HG03342 (cell line): ENCODE results near the gene ZNF497.
"Not testable (repeated sequence)": the region's sequence is repeated elsewhere in the genome, so short reads cannot be mapped to it uniquely, and the experiment has no call there.

Source experiments
- ATAC-seq: cut with Tn5 transposase; IDR thresholded peaks from one replicate; pipeline ENCODE4 v1.9.1; 2021; ENCODE audit warnings: mild to moderate bottlenecking, moderate library complexity; ENCODE audit not compliant: unreplicated experiment

ZNF497 gene

DNA sequence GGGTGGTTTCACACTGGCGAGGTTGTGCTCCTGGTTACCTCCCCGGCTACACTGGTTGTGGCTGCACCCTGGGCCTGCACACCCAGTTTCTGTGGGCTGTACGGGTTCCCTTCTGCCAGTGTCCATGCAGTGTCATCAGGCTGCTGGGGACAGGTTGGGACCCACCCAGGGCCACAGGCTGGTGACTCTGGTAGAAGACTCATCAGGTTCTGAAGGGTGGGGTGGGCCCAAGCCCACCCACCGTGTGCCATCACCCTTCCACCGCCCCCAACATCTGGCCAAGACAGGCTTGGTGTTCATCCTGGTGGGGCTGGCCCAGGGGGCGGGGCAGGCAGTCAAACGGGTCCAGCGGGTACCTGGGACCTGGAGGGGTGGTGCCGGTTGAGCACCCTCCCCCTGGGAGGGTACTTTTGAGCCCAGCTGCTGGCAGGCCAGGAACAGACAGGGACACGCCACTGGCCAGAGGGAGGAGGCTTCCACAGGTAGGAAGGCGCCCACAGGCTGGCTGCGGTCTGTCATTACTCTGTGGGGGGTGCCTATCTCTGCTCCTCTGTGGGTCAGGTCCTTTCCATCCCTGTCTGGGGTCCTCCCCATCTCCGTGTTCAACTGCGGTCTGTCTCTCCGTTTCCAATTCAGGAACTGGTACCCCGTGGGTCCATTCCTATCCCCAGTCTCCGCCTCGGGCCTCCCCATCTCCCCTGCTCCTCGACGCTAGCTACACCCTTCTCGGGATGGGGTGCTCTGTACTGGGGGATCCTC is 32.8 kb upstream of the ZNF497 start, which contains the start of gene RNF225:
Gene RNF225 (plus strand): TSS at position 437 of the 759 bp plus-strand sequence. CDS start 434 bp downstream, outside the sequence.
- no peak for ATAC-seq

DNA sequence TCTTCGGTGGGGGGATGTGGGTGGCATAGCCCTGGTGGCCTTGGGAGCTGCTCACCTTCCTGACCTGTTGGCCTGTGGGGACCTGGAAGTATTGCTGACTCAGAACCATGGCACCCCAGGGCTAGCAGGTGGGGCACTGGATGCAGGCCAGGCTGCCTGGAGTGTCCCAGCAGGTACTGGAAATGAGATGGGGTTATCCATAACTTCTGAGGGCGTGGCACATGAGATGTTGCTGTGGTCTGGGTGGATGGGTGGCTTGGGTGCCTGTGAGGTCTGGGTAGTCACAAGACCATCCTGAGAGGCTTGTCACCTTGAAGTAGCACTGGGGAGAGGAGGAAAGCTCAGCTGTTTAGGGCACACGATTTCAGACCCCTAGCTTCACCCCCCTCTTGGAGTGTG is 32.3 kb upstream of the ZNF497 start:
- ATAC-seq = no peak

DNA sequence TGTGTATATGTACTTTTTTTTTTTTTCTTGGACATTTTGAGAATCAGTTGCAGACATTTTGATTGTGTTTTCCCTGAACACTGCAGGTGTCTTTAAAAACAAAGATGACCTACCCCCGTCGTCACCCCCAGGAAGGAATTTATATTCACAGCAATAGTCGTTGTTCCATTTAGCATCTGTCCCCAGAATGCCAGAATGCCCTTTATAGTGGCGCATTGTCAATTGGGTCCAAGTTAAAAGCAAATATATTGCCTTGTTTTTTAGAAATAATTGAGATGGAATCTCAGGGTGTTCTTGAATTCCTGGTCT is 31.1 kb upstream of the ZNF497 start:
- no peak for ATAC-seq

DNA sequence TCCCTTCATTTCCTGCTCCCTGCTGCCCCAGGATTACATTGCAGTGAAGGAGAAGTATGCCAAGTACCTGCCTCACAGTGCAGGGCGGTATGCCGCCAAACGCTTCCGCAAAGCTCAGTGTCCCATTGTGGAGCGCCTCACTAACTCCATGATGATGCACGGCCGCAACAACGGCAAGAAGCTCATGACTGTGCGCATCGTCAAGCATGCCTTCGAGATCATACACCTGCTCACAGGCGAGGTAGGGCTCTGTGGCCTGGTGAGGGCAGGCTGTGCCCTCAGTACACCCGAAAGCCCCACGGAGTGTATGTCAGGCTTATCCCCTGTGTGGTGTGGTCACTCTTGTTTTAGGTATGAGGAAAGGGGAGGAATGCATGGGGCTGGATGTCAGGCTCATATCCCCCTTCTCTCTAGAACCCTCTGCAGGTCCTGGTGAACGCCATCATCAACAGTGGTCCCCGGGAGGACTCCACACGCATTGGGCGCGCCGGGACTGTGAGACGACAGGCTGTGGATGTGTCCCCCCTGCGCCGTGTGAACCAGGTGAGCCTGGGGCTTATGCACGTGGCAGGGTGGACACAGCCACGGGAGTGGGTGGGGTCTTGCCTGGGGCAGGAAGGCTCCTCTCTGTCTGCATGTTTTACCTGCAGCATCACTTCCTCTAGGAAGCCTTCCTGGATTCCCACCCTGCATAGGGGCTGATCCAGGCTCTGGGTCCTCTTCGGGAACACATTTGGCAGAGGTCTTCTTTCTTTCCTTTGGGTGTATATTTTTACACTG is 30.6 kb upstream of the ZNF497 start:
- no peak for ATAC-seq

DNA sequence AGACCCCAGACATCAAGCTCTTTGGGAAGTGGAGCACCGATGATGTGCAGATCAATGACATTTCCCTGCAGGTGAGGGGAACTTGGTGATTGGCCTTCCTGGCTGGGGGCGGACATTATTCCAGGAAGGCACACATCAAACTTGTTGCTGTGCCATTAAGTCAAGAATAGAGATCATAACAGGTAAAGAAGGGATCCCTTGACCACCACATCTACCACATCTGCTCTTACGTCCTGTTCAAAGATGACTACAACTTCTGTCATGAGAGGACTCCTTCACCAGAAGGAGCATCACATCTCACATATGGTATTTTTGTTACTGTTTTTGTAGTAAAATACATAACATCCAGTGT is 25.6 kb upstream of the ZNF497 start:
- no peak for ATAC-seq

DNA sequence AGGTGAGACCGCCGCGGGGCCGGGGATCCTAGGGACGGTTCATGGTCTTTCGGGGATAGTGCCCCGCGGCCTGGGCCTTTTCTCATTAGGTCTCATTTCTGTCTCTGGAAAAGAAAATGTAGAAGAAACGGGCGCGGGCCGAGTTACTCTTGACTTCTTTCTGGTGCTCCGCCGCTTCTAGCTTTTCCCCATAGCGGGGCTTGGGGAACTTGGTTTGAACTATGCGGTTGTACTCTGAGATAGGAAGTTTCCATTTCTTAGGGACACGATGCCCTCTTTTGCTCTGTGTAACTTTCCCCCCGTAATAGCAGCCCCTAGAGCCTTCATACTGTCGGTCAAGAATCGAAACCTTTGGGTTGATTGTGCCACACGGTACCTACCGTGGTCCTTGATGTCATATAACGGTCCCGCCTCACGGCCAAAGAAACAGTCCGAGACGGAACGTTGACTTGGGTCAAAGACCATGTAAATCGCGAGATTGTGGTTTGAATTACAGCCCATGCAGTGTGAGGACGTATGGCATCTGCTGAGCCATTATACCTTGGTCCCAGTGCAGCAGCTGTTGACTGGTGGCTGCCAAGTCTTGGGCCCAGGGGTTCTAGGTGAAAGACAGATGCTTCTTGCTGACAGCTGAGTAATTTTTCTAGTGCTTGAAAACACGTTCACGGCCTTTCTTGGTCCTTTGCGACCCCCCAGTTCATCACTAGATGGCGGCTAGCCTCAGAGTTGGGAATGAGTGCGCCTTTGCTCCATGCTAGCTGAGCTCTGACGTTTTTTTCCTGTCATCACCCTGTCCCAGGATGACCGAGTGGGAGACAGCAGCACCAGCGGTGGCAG is 25.0 kb upstream of the ZNF497 start:
- ATAC-seq = peak; percentile 3

DNA sequence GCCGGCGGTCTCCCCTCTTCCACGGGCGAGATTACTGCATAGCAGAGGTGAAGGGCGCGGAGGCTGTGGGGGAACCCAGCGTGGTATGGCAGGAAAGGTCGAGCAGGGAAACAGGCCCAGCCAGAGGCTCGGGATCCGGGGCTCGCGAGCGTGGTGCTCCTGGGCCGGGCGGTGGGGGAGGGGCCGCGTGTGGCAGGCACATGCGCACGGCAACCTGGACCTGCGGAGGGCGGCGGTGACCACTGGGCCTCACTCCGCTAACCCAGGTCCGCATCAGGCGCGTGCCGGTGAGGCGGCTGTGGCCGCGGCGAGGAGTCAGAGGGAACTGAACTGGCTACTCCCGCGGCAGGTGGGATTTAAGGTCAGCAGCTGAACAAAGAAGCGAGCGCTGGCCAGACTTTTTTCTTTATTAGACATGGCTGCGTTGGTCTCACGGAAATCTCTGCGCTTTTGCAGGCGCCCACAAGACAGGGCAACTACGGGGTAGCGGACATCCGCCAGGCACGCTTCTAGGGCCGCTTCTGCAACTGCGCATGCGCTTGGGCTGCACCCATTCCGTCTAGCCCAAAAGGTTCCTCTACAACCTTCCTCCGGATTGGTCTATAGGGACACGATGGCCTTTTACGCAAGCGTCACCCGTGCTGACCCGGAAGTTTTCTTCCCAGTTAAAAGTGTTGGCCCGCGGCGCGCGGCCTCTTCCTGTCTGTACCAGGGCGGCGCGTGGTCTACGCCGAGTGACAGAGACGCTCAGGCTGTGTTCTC is 24.2 kb upstream of the ZNF497 start, which contains the start of gene RPS5:
Gene RPS5 (plus strand): TSS at position 694 of the 762 bp plus-strand sequence. CDS start 869 bp downstream, outside the sequence.
- peak; percentile 88 for ATAC-seq

DNA sequence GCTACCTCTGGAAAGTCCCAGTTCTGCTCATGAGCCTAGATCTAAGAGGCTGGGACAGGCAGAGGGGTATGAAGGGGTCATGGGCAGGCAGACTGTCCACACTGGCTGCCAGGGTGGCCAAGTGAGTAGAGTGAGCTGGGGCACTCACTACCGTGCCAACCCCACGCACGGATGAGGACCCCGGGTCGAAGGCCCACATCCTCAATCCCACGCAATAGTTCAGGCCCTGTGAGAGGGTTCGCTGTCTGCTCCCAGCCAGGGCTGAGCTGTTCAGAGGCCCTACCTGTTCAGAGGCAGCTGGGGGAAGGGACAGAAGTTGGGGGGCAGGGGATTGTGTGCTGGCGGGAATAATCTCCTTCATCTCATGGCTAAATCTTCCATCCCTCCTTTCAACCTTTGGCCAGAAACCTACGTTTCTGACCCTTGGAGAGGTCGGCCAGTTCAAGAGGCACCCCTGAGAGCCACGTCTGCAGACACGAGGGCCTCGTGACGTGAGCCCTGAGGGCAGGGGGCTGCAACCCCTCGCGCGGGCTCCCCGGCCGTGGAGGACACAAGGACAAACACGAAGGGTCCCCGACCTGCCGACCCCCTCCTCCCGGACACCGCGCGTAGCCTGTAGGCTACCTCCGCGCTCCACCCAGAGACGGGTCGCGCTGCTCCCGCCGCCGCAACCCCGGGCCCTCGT is 23.5 kb upstream of the ZNF497 start:
- ATAC-seq = no peak

DNA sequence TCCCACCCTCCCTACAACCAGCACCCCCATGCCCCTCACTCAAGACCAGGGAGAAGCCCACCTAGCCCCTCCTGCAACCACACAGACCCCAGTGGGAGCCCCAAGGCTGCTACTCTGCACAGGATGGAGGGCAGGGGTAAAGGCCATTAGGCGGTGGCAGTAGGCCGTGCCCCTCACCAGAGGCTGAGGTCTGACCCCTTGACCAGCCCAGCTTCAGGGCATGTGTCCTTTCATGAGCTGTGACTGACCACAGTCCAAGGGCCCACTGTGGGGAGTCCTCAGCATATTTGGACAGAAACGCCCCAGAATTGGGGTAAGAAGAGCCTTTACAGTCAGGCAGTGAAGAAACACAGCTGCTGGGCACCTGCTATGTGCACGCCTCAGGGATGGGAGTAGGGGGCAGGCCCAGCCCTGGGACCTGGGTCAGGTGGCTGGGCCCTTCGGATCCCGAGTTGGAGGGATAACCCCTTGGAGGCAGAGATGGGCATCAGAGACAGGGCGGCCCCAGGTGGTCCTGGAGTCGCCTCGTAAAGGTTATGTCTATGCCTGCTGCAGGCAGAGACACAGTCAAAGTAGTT is 22.9 kb upstream of the ZNF497 start:
- no peak for ATAC-seq

DNA sequence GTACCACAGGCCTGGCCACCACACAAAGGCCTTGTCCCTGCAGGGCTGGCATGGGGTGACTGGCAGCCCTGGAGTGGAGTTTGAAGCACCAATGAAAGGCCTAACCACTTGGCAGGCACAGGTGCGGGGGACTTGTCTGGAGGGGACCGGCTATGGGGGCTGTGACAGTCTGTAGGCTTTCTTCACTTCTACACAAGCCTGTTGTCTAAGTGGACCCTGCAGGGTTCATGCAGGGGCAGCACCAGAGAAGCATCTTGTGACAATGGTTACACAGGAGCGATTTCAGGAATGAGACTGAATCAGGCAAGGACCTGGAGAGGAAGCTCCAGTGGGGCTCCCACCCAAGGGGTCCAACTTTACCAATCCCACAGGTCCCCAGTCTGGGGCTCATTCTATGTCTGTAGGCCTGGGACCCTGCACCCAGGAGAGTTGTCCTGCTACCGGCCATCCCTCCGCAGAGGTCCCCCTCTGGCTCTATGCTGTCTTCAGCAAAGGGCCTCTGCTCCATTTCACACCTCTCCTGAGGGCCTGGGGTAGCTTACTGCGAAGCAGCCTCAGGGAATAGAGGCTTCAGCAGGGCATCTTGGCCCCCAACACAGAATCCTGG is 20.5 kb upstream of the ZNF497 start:
- no peak for ATAC-seq

DNA sequence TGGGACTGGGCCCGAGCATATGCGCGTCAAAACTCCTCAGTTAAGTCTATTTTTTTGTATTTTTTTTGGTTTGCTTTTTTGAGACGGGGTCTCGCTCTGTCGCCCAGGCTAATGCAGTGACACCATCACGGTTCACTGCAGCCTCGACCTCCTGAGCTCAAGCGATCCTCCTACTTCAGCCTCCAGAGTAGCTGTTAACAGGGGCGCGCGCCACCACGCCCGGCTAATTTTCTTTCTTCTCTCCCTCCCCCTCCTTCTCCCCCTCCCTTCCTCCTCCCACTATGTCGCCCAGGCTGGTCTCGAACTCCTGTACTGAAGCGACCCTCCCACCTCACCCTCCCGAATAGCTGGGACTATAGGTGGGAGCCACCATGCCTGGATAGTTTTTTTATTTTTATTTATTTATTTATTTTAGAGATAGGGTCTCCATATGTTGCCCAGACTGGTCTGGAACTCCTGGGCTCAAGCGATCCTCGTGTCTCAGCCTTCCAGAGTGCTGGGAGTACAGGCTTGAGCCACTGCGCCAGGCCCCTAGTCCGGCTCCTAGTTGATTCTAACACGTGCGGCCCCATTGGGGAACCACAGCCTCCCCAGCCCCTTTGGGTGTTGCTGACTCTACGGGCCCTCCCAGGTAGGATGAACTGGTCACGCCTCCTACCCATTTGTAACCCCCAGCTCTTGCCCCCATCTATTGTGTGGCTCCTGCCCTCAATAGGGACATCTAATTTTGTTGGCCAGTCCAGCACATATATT is 19.1 kb upstream of the ZNF497 start:
- ATAC-seq = no peak

DNA sequence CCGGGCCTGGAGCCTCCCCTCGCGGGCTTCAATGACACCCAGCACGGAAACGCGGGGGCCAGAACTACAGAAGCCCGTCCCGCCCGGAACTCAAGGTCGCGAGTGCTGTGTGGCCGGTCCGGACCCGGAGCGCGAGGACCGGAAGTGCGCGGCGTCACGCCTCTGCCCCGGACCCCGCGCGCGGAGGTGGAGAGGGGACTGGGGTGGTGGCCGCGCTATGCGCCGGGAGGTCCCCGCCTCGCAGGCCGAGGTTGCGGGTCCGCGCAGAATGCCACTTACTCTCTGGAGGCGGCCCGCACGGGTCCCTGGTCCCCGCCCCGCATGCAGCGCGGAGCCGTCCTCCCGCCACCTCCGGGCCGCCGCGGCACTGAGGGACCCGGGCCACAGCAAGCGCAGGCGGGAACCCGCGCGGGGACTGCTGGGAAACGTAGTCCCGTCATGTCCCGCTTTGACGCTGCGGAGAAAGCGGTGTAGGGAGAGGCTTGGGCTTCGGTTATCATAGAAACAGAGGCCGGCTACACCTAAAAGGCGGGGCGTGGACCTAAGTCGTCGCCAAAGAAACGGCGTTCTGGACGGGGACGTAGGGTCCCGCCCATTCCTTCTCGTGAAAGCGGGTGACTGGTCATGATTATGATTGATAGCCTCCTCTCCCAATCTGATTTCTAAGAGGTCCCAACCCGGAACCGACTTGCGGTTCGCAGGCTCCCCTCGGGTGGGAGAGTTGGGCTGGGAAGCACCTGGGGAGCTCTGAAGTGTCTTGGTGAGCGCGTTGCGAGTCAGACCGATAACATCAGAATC is 18.3 kb upstream of the ZNF497 start, which contains the start of gene ZNF837:
Gene ZNF837 (minus strand): TSS at position 369 of the 798 bp plus-strand sequence. CDS start 11,698 bp downstream, outside the sequence.
- peak; percentile 74 for ATAC-seq

DNA sequence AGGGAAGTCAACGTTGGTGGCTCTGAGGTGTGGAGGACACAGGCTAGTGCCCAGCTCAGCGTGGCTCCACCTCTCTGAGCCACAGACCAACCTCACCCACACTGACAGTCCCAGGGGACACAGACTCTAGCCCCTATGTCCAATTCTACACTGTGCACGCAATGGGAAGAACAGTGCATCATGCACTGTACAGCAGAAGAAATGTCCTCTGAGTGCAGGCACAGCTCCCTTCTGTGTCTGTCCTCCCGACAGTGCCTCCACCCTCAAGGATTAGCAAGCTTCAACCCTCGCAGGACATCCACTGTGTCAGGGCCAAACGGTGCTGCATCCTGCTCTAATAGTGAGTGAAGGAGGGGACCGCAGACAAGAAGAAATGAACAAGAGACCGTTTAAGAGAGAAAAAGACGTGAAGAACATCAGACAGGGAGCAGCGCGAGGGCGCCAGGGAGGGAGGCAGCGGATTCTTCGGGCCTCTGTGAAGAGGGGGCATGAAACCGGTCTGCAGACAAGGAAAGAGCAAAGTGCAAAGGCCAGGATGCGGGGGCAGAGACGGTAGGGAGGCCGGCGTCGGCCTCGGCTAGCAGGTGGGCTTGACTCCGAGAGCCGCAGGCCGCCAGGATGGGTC is 17.6 kb upstream of the ZNF497 start:
- ATAC-seq = no peak

DNA sequence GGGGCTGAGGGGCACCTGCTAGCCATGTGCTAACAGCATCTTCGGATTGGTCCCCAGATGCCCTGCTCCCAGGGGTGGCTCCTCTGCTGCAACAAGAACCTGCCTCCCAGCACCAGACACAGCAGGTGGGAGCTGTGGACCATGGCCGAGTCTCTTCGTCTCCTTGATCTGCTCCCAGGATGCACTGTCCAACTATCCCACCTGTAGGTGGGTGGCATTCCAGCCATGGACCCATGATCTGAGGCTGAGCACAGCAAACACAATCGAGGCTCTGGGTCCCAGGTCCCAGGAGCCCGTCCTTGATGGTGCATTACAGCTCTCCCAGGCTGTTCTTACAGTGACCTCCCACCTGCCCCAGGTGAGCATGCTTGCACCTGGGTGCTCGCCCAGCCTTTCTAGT is 16.7 kb upstream of the ZNF497 start:
- ATAC-seq = no peak

DNA sequence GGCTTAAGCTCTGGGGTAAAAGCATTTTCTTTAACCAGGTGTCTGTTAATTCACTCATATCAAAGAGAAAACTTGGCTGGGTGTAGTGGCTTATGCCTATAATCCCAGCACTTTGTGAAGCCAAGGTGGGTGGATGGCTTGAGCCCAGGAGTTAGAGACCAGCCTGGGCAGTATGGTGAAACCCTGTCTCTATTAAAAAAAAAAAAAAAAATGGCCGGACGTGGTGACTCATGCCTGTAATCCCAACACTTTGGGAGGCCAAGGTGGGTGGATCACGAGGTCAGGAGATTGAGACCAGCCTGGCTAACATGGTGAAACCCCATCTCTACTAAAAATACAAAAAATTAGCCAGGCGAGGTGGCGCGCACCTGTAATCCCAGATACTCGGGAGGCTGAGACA is 14.2 kb upstream of the ZNF497 start:
- not testable (repeated sequence) for ATAC-seq

DNA sequence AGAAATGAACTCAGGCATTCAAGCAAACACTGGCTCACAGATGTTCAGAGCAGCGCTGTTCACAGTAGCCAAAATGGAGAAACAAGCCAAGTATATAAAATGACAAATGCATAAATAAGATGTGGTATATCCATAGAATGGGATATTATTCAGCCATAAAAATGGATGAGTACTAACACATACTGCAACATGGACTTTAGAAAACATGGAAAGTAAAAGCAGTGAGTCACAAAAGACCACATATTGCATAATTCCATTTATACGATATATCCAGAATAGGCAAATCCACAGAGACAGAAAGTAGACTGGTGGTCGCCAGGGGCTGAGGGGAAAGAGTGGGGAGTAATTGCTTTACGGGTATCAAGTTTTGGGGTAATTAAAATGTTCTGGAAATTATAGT is 11.6 kb upstream of the ZNF497 start:
- no peak for ATAC-seq
